Naive thymus-derived CD8-positive, alpha-beta T cell (primary cell): ENCODE measurements around the gene BANP. TPM values are rescaled to one million over a fixed set of nuclear protein-coding genes. Genes with fewer than 3 reads are reported as not detected.
"Not testable (repeated sequence)": the region's sequence is repeated elsewhere in the genome, so short reads cannot be mapped to it uniquely, and the experiment has no call there.

Experiments
- ATAC-seq, 2 donors: fragments of 150-1000 bp; cut with Tn5 transposase in 1 of 2; sonication (Bioruptor Pico), chemical (Tn5 transposase) in 1 of 2; 1 replicate in 1 of 2; 2 replicates in 1 of 2; pipeline ENCODE4 v1.10.0; 2021; ENCODE audit warnings: mild to moderate bottlenecking in 2 of 2, moderate library complexity in 2 of 2
- POLR2A ChIA-PET: fragments of 350-600 bp; sonication (Branson Sonifier 250); formaldehyde crosslinking; loops from one replicate; lab custom pipeline; 2021; ENCODE audit warnings: antibody characterized with exemption; lab: Charles Lee
- DNase-seq, 10 donors: peaks; one replicate each; pipeline versions ENCODE4 v3.0.0 to v3.0.0-alpha.2; 2020 to 2022
- H3K27ac Mint-ChIP-seq, 10 donors: one replicate each; pipeline ENCODE4 v1.8.0; 2020 to 2022; ENCODE audit warnings: mild to moderate bottlenecking in 10 of 10, mixed read lengths in 10 of 10, moderate library complexity in 4 of 10, inconsistent platforms in 1 of 10
- H3K27me3 Mint-ChIP-seq, 5 donors: one replicate each; pipeline ENCODE4 v1.8.0; 2021 to 2022; ENCODE audit warnings: mixed read lengths in 5 of 5
- H3K36me3 Mint-ChIP-seq, 3 donors: one replicate each; pipeline ENCODE4 v1.8.0; 2020 to 2022; ENCODE audit warnings: mixed read lengths in 3 of 3, mild to moderate bottlenecking in 2 of 3, inconsistent platforms in 1 of 3
- H3K4me1 Mint-ChIP-seq, 4 donors: one replicate each; pipeline ENCODE4 v1.8.0; 2021 to 2022; ENCODE audit warnings: mixed read lengths in 4 of 4
- H3K4me3 Mint-ChIP-seq, 10 donors: one replicate each; pipeline ENCODE4 v1.8.0; 2020 to 2022; ENCODE audit warnings: mild to moderate bottlenecking in 10 of 10, mixed read lengths in 10 of 10, moderate library complexity in 6 of 10, inconsistent platforms in 1 of 10
- H3K9me3 Mint-ChIP-seq, 9 donors: one replicate each; pipeline ENCODE4 v1.8.0; 2020 to 2022; ENCODE audit warnings: mixed read lengths in 9 of 9, mild to moderate bottlenecking in 3 of 9, inconsistent platforms in 1 of 9, moderate library complexity in 1 of 9
- polyA plus RNA-seq, 3 donors: library from polyadenylated mRNA; unstranded; fragments of 300-500 nt; fragmentation: Illumina TruSeq; gene quantifications; one replicate each; pipeline ENCODE4 v1.2.3, GENCODE V29; 2021
- total RNA-seq, 8 experiments: library from RNA in 2 of 8; stranded (reverse) in 2 of 8; gene quantifications; one replicate each; pipeline ENCODE4 v1.2.3 and lab custom pipeline; 2021 to 2026

BANP gene
- total and polyA plus RNA-seq, 5 experiments from 2014 or later, result 13.4 to 89.4 (median 29.1) TPM

GRCh38 chr16:87996962-87997880, 46.0 kb downstream of the BANP start:
- no peaks in the 10 kb centered on the region for H3K27me3 Mint-ChIP-seq
- peak overlapping the region in 1 of 10 donors; percentile 32 for H3K4me3 Mint-ChIP-seq
- H3K9me3 Mint-ChIP-seq, result no peaks in the 10 kb centered on the region
- ATAC-seq, result no peak
- POLR2A ChIA-PET, result no interaction called here
- H3K4me1 Mint-ChIP-seq, result peaks cover 6 to 16% (median 10%) of the 10 kb centered on the region in 4 donors
- no peak for DNase-seq
- peak overlapping the region in 2 of 10 donors; percentile 79 to 86 for H3K27ac Mint-ChIP-seq
- H3K36me3 Mint-ChIP-seq, result peaks cover 0 to 41% (median 5%) of the 10 kb centered on the region in 3 donors

- ATAC-seq, H3K4me3 Mint-ChIP-seq, H3K27me3 Mint-ChIP-seq, H3K9me3 Mint-ChIP-seq, POLR2A ChIA-PET, DNase-seq: not testable (repeated sequence)
- Mint-ChIP-seq H3K36me3 (peaks cover 0 to 36% (median 5%) of the 10 kb centered on the region in 3 donors), H3K27ac (peak overlapping the region in 1 of 10 donors; percentile 22), H3K4me1 (peaks cover 6 to 20% (median 13%) of the 10 kb centered on the region in 4 donors)
Measured at GRCh38 chr16:87998184-87998793, 47.1 kb downstream of the BANP start.

DNA sequence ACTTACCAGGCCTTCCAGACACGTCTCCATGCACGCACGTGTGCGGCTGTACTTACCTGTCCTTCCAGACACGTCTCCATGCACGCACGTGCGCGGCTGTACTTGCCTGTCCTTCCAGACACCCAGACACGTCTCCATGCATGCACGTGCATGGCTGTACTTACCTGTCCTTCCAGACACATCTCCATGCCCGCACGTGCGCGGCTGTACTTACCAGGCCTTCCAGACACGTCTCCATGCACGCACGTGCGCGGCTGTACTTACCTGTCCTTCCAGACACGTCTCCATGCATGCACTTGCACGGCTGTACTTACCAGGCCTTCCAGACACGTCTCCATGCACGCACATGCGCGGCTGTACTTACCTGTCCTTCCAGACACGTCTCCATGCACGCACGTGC, 47.8 kb downstream of the BANP start:
- H3K36me3 Mint-ChIP-seq, result peaks cover 0 to 30% (median 5%) of the 10 kb centered on the region in 3 donors
- H3K27me3 Mint-ChIP-seq, H3K4me3 Mint-ChIP-seq, H3K27ac Mint-ChIP-seq, ATAC-seq, POLR2A ChIA-PET, H3K9me3 Mint-ChIP-seq, DNase-seq: not testable (repeated sequence)
- H3K4me1 Mint-ChIP-seq, result peaks cover 6 to 20% (median 12%) of the 10 kb centered on the region in 4 donors

- Mint-ChIP-seq H3K36me3 (peaks cover 0 to 43% (median 5%) of the 10 kb centered on the region in 3 donors), H3K9me3 (no peaks in the 10 kb centered on the region), H3K4me3 (no peak overlapping the region), H3K27ac (peak overlapping the region in 2 of 10 donors; percentile 61 to 67), H3K27me3 (no peaks in the 10 kb centered on the region), H3K4me1 (peaks cover 9 to 17% (median 13%) of the 10 kb centered on the region in 4 donors)
- POLR2A ChIA-PET, result no interaction called here
- DNase-seq, result no peak
- ATAC-seq, result no peak
Measured at GRCh38 chr16:88002211-88002610, 51.0 kb downstream of the BANP start.

DNA sequence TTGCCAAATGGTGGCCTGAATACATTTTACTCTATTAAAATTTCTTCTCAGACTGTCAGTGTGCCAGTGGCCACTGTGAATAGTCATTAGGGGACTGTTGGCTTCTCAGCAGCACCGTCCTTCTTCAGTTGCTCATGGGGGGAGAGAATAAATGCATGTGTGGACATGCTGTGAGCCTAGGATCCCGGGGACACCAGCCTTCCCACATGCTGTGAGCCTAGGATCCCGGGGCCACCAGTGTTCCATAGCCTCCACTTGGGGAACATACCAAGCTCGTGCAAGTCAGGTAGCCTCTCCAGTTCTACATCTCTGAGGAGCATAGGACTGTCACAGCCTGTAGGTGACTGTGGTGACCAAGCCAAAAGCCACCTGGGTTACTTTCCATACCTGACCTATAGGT, 51.5 kb downstream of the BANP start:
- Mint-ChIP-seq H3K4me1 (peaks cover 6 to 15% (median 10%) of the 10 kb centered on the region in 4 donors), H3K36me3 (peaks cover 0 to 45% (median 5%) of the 10 kb centered on the region in 3 donors), H3K9me3 (no peaks in the 10 kb centered on the region), H3K27me3 (no peaks in the 10 kb centered on the region), H3K4me3 (no peak overlapping the region), H3K27ac (peak overlapping the region in 1 of 10 donors; percentile 61)
- DNase-seq, result no peak
- POLR2A ChIA-PET, result no interaction called here
- no peak for ATAC-seq

GRCh38 chr16:88003316-88003715, 52.1 kb downstream of the BANP start:
- peaks cover 0 to 51% (median 6%) of the 10 kb centered on the region in 3 donors for H3K36me3 Mint-ChIP-seq

GRCh38 chr16:88003736-88004135, 52.5 kb downstream of the BANP start:
- ATAC-seq (no peak), DNase-seq (no peak)
- H3K9me3 Mint-ChIP-seq, result no peaks in the 10 kb centered on the region
- no peaks in the 10 kb centered on the region for H3K27me3 Mint-ChIP-seq
- H3K4me3 Mint-ChIP-seq, result no peak overlapping the region
- H3K27ac Mint-ChIP-seq, result peak overlapping the region in 1 of 10 donors; percentile 50
- peaks cover 0 to 55% (median 6%) of the 10 kb centered on the region in 3 donors for H3K36me3 Mint-ChIP-seq
- peaks cover 6 to 14% (median 11%) of the 10 kb centered on the region in 4 donors for H3K4me1 Mint-ChIP-seq
- POLR2A ChIA-PET, result no interaction called here

More at GRCh38 chr16:88003316-88003715, 52.1 kb downstream of the BANP start:
- no peaks in the 10 kb centered on the region for H3K27me3 Mint-ChIP-seq
- DNase-seq, result no peak
- peaks cover 6 to 12% (median 10%) of the 10 kb centered on the region in 4 donors for H3K4me1 Mint-ChIP-seq
- H3K9me3 Mint-ChIP-seq, result no peaks in the 10 kb centered on the region
- H3K4me3 Mint-ChIP-seq, result no peak overlapping the region
- no peak overlapping the region for H3K27ac Mint-ChIP-seq
- no peak for ATAC-seq
- POLR2A ChIA-PET, result no interaction called here

- H3K27me3 Mint-ChIP-seq, result no peaks in the 10 kb centered on the region
- no peak overlapping the region for H3K4me3 Mint-ChIP-seq
- DNase-seq (no peak), ATAC-seq (no peak)
- peak overlapping the region in 1 of 10 donors; percentile 12 for H3K27ac Mint-ChIP-seq
- POLR2A ChIA-PET, result no interaction called here
- no peaks in the 10 kb centered on the region for H3K9me3 Mint-ChIP-seq
- H3K4me1 Mint-ChIP-seq, result peaks cover 6 to 18% (median 11%) of the 10 kb centered on the region in 4 donors
- H3K36me3 Mint-ChIP-seq, result peaks cover 0 to 61% (median 6%) of the 10 kb centered on the region in 3 donors
Measured at GRCh38 chr16:88004391-88004790, 53.2 kb downstream of the BANP start.

DNA sequence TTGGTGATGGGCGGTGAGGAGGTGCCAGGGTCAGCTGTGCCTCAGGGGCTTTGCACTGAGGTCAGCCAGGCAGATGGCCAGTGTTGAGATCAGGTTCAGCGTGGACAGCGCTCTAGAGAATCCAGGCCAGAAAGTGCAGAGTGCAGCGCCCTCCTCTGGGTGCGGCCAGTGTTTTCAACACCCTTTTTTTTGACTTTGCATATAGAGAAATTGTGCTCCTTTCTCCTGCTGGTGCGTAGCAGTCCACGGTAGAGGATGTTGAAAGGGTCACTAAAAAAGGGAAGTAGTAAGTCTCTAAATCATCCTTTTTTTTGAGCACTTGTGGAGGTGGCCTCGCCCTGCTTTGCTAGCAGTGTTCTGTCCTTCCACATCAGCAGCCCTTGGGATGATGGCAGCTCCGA, 53.9 kb downstream of the BANP start:
- ATAC-seq (no peak), DNase-seq (no peak)
- Mint-ChIP-seq H3K4me3 (no peak overlapping the region), H3K9me3 (no peaks in the 10 kb centered on the region), H3K27ac (peak overlapping the region in 1 of 10 donors; percentile 25), H3K36me3 (peaks cover 0 to 69% (median 6%) of the 10 kb centered on the region in 3 donors), H3K4me1 (peaks cover 8 to 18% (median 12%) of the 10 kb centered on the region in 4 donors), H3K27me3 (no peaks in the 10 kb centered on the region)
- POLR2A ChIA-PET, result no interaction called here

DNA sequence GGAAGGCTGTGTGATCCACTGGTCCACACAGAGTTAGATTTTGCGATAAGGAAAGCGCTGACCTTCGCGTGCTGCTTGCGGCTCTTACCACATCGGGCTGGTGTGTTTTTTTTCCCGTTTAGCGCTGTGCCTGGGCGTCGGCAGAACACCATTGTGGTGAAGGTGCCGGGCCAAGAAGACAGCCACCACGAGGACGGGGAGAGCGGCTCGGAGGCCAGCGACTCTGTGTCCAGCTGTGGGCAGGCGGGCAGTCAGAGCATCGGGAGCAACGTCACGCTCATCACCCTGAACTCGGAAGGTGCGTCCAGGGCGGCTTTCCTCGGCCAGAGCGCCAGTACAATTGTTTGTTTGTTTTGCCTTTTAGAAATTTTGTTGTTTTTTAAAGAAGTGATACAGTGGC, 54.7 kb downstream of the BANP start:
- Mint-ChIP-seq H3K36me3 (peaks cover 0 to 76% (median 8%) of the 10 kb centered on the region in 3 donors), H3K9me3 (no peaks in the 10 kb centered on the region), H3K4me3 (no peak overlapping the region), H3K27ac (peak overlapping the region in 1 of 10 donors; percentile 24), H3K4me1 (peaks cover 8 to 18% (median 12%) of the 10 kb centered on the region in 4 donors), H3K27me3 (no peaks in the 10 kb centered on the region)
- ATAC-seq (no peak), DNase-seq (no peak)
- POLR2A ChIA-PET, result no interaction called here

- Mint-ChIP-seq H3K9me3 (no peaks in the 10 kb centered on the region), H3K27me3 (no peaks in the 10 kb centered on the region), H3K27ac (peak overlapping the region in 1 of 10 donors; percentile 13), H3K4me1 (peaks cover 4 to 18% (median 8%) of the 10 kb centered on the region in 4 donors), H3K4me3 (no peak overlapping the region), H3K36me3 (peaks cover 0 to 75% (median 8%) of the 10 kb centered on the region in 3 donors)
- POLR2A ChIA-PET, result no interaction called here
- DNase-seq, result no peak
- ATAC-seq, result no peak
Measured at GRCh38 chr16:88007321-88007731, 56.1 kb downstream of the BANP start.

GRCh38 chr16:88008840-88009239, 57.6 kb downstream of the BANP start:
- DNase-seq, result no peak
- Mint-ChIP-seq H3K9me3 (no peaks in the 10 kb centered on the region), H3K36me3 (peaks cover 0 to 85% (median 8%) of the 10 kb centered on the region in 3 donors), H3K4me1 (peaks cover 0 to 18% (median 6%) of the 10 kb centered on the region in 4 donors), H3K27ac (peak overlapping the region in 2 of 10 donors; percentile 42 to 85), H3K27me3 (no peaks in the 10 kb centered on the region), H3K4me3 (no peak overlapping the region)
- POLR2A ChIA-PET, result interaction anchor here (0.6 kb wide), 1 partner anchor 40 kb away, joined by 4 read pairs; no protein-coding TSS in a partner anchor
- ATAC-seq, result no peak
